Measurements from ENCODE around the gene CRYBA2.

GRCh38 chr2:218979846-218980734 is 13.1 kb downstream of the CRYBA2 start:
- no peak for TF ChIP-seq EP300 (IDR thresholded peaks at IDR 0.05)
- no peak for TF ChIP-seq POLR2A (IDR thresholded peaks at IDR 0.05; ENCODE audit: low read length)
- TF ChIP-seq EHMT2 (IDR thresholded peaks at IDR 0.05; ENCODE audit: low read depth), result no peak
- TF ChIP-seq, protein P1, sequence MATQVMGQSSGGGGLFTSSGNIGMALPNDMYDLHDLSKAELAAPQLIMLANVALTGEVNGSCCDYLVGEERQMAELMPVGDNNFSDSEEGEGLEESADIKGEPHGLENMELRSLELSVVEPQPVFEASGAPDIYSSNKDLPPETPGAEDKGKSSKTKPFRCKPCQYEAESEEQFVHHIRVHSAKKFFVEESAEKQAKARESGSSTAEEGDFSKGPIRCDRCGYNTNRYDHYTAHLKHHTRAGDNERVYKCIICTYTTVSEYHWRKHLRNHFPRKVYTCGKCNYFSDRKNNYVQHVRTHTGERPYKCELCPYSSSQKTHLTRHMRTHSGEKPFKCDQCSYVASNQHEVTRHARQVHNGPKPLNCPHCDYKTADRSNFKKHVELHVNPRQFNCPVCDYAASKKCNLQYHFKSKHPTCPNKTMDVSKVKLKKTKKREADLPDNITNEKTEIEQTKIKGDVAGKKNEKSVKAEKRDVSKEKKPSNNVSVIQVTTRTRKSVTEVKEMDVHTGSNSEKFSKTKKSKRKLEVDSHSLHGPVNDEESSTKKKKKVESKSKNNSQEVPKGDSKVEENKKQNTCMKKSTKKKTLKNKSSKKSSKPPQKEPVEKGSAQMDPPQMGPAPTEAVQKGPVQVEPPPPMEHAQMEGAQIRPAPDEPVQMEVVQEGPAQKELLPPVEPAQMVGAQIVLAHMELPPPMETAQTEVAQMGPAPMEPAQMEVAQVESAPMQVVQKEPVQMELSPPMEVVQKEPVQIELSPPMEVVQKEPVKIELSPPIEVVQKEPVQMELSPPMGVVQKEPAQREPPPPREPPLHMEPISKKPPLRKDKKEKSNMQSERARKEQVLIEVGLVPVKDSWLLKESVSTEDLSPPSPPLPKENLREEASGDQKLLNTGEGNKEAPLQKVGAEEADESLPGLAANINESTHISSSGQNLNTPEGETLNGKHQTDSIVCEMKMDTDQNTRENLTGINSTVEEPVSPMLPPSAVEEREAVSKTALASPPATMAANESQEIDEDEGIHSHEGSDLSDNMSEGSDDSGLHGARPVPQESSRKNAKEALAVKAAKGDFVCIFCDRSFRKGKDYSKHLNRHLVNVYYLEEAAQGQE (IDR thresholded peaks at IDR 0.05), result no peak
- no peak for TF ChIP-seq HOXA7 (CRISPR knock-in tag; IDR thresholded peaks at IDR 0.05)
- TF ChIP-seq CTCF (IDR thresholded peaks at IDR 0.05), result peak; percentile 97

Data from A549 (cell line).